Measurements from ENCODE around the gene SSBP2. TPM values are rescaled to one million over a fixed set of nuclear protein-coding genes. Genes with fewer than 3 reads are reported as not detected.

The SSBP2 gene
- total RNA-seq, 2 donors from 2014 or later, result 18.1 to 31.4 TPM

DNA sequence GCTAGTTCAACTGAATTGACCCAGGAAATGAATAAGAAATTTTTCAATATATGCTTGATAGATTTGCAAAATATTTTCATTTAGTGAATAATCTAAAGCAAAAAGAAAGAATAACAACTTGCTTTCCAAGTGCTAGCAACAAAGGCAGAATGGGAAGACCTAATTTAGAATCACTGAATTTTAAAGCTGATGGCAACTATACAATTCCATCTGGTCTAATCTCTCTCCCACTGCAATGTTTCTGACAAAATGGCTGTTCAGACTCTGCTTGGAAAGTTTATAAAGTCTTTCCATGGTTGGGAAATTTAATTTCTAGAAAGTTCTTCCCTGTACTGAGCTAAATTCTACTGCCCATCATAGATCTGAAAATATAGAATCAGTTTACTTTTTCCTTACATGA, 281.2 kb downstream of the SSBP2 start:
- Histone ChIP-seq H3K27me3 (no peaks in the 10 kb centered on the region), H3K4me3 (no peak overlapping the region), H3K36me3 (replicated peaks in 1 of 2; ENCODE audit: insufficient read depth in 1 of 2, low read depth in 2 of 2) (peaks cover 0 to 5% of the 10 kb centered on the region in 2 donors), H3K4me1 (no peaks in the 10 kb centered on the region), H3K27ac (no peak overlapping the region), H3K9me3 (no peaks in the 10 kb centered on the region)
- intact Hi-C loops (cut with DNase I), result no loop called here
- DNase-seq (no peak), ATAC-seq (no peak)
- TF ChIP-seq, protein P1, sequence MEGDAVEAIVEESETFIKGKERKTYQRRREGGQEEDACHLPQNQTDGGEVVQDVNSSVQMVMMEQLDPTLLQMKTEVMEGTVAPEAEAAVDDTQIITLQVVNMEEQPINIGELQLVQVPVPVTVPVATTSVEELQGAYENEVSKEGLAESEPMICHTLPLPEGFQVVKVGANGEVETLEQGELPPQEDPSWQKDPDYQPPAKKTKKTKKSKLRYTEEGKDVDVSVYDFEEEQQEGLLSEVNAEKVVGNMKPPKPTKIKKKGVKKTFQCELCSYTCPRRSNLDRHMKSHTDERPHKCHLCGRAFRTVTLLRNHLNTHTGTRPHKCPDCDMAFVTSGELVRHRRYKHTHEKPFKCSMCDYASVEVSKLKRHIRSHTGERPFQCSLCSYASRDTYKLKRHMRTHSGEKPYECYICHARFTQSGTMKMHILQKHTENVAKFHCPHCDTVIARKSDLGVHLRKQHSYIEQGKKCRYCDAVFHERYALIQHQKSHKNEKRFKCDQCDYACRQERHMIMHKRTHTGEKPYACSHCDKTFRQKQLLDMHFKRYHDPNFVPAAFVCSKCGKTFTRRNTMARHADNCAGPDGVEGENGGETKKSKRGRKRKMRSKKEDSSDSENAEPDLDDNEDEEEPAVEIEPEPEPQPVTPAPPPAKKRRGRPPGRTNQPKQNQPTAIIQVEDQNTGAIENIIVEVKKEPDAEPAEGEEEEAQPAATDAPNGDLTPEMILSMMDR (IDR thresholded peaks at IDR 0.05), result no peak
- TF ChIP-seq POLR2A (IDR thresholded peaks at IDR 0.05), result no peak

- 67 to 72% methylated on average over 2 of the region's 2 CpGs for WGBS, 2 donors
- ATAC-seq, result no peak
- intact Hi-C loops (cut with DNase I), result no loop called here
Measured at GRCh38 chr5:81450940-81451339, 300.0 kb downstream of the SSBP2 start.

GRCh38 chr5:81435023-81435422, 315.9 kb downstream of the SSBP2 start:
- no peaks in the 10 kb centered on the region for H3K4me1 ChIP-seq
- intact Hi-C loops (cut with DNase I), result no loop called here
- H3K4me3 ChIP-seq, result no peak overlapping the region
- DNase-seq, result no peak
- H3K27me3 ChIP-seq, result no peaks in the 10 kb centered on the region
- no peak for TF ChIP-seq POLR2A (IDR thresholded peaks at IDR 0.05)
- TF ChIP-seq, protein P1 (IDR thresholded peaks at IDR 0.05), result no peak
- no peaks in the 10 kb centered on the region for H3K36me3 ChIP-seq (replicated peaks in 1 of 2; ENCODE audit: insufficient read depth in 1 of 2, low read depth in 2 of 2)
- WGBS, 2 donors, result 87 to 89% methylated on average over 6 of the region's 6 CpGs
- no peak overlapping the region for H3K27ac ChIP-seq
- no peaks in the 10 kb centered on the region for H3K9me3 ChIP-seq
- no peak for ATAC-seq

More at GRCh38 chr5:81450940-81451339, 300.0 kb downstream of the SSBP2 start:
- Histone ChIP-seq H3K27me3 (no peaks in the 10 kb centered on the region), H3K4me1 (no peaks in the 10 kb centered on the region), H3K27ac (no peak overlapping the region), H3K9me3 (no peaks in the 10 kb centered on the region), H3K36me3 (replicated peaks in 1 of 2; ENCODE audit: insufficient read depth in 1 of 2, low read depth in 2 of 2) (no peaks in the 10 kb centered on the region), H3K4me3 (no peak overlapping the region)
- DNase-seq, result no peak
- TF ChIP-seq, protein P1 (IDR thresholded peaks at IDR 0.05), result no peak
- TF ChIP-seq POLR2A (IDR thresholded peaks at IDR 0.05), result no peak

DNA sequence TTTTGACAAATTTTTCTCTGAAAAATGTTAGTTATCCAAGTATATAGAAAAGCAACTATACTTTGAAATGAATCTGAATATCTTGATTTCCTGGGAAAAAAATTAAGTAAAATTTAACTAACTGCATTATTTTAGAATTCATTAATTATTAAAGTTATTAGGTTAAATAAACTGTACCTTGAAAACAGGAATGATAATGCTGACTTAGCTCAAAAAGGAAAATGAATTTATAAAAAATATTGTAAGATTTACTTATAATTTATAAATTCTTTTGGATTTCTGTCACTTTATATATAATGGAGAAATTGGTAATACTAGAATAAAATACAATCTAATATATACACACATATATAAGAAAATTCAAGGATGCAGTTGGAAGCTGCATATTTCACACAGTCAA, 320.9 kb downstream of the SSBP2 start:
- no peaks in the 10 kb centered on the region for H3K9me3 ChIP-seq
- intact Hi-C loops (cut with DNase I), result no loop called here
- no peak for ATAC-seq
- no peaks in the 10 kb centered on the region for H3K27me3 ChIP-seq
- no peaks in the 10 kb centered on the region for H3K36me3 ChIP-seq (replicated peaks in 1 of 2; ENCODE audit: insufficient read depth in 1 of 2, low read depth in 2 of 2)
- no peak overlapping the region for H3K4me3 ChIP-seq
- no peak overlapping the region for H3K27ac ChIP-seq
- TF ChIP-seq POLR2A (IDR thresholded peaks at IDR 0.05), result no peak
- TF ChIP-seq, protein P1 (IDR thresholded peaks at IDR 0.05), result no peak
- H3K4me1 ChIP-seq, result peaks cover 10% of the 10 kb centered on the region
- DNase-seq, result no peak

DNA sequence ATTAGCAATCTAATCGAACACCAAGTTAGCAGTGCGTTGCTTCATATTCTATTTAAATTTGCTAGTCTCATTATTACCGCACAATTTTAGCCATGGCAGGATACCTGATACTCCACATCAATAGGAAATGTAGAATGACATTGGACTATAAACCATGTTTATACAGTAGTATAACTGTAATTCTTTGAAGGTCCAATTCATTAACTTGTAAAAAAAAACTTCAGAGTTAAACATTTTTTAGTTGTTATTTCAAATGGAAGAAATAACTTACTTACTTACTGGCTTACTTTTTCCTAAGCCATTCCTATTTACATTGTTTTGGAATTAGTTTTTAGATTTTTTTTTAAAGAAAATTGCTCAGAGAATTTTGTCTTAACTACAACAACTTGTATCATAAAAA, 321.5 kb downstream of the SSBP2 start:
- intact Hi-C loops (cut with DNase I), result no loop called here
- H3K4me3 ChIP-seq, result no peak overlapping the region
- no peak for TF ChIP-seq POLR2A (IDR thresholded peaks at IDR 0.05)
- TF ChIP-seq, protein P1 (IDR thresholded peaks at IDR 0.05), result no peak
- peaks cover 10% of the 10 kb centered on the region for H3K4me1 ChIP-seq
- no peak for DNase-seq
- 42 to 50% methylated on average over 3 of the region's 3 CpGs for WGBS, 2 donors
- no peak overlapping the region for H3K27ac ChIP-seq
- no peaks in the 10 kb centered on the region for H3K36me3 ChIP-seq (replicated peaks in 1 of 2; ENCODE audit: insufficient read depth in 1 of 2, low read depth in 2 of 2)
- ATAC-seq, result no peak
- H3K9me3 ChIP-seq, result no peaks in the 10 kb centered on the region
- no peaks in the 10 kb centered on the region for H3K27me3 ChIP-seq
